Measurements from ENCODE around the gene DOCK7. TPM values are rescaled to one million over a fixed set of nuclear protein-coding genes. Genes with fewer than 3 reads are reported as not detected.
A peak's percentile ranks its signal among the peaks of the same experiment; 100 is the strongest.

The DOCK7 gene
- total and polyA plus RNA-seq, 8 donors = 33.1 to 53.8 (median 44.0) TPM

GRCh38 chr1:62435231-62436038, 252.8 kb downstream of the DOCK7 start:
- Histone ChIP-seq H3K36me3 (no peaks in the 10 kb centered on the region), H3K9me3 (no peaks in the 10 kb centered on the region), H3K27ac (peak overlapping the region; percentile 97 to 99), H3K4me3 (peak overlapping the region; percentile 92 to 99), H3K4me1 (peaks cover 19 to 33% of the 10 kb centered on the region in 2 donors), H3K27me3 (no peaks in the 10 kb centered on the region)
- intact Hi-C loops (cut with DNase I) = no loop called here
- DNase-seq (peak in 1 of 4 donors; percentile 6), ATAC-seq (peak; percentile 12)
- TF ChIP-seq CTCF (IDR thresholded peaks at IDR 0.05) = no peak

GRCh38 chr1:62434618-62435001, 253.6 kb downstream of the DOCK7 start:
- Histone ChIP-seq H3K4me3 (no peak overlapping the region), H3K27me3 (no peaks in the 10 kb centered on the region), H3K9me3 (no peaks in the 10 kb centered on the region), H3K4me1 (peaks cover 19 to 25% of the 10 kb centered on the region in 2 donors), H3K27ac (no peak overlapping the region), H3K36me3 (no peaks in the 10 kb centered on the region)
- no peak for DNase-seq
- no peak for TF ChIP-seq CTCF (IDR thresholded peaks at IDR 0.05)
- intact Hi-C loops (cut with DNase I) = no loop called here
- ATAC-seq = no peak

GRCh38 chr1:62433861-62434617, 254.1 kb downstream of the DOCK7 start:
- Histone ChIP-seq H3K4me1 (peaks cover 17 to 19% of the 10 kb centered on the region in 2 donors), H3K27me3 (no peaks in the 10 kb centered on the region), H3K36me3 (no peaks in the 10 kb centered on the region), H3K4me3 (no peak overlapping the region), H3K9me3 (no peaks in the 10 kb centered on the region), H3K27ac (no peak overlapping the region)
- intact Hi-C loops (cut with DNase I) = no loop called here
- DNase-seq (no peak), ATAC-seq (no peak)
- no peak for TF ChIP-seq CTCF (IDR thresholded peaks at IDR 0.05)

GRCh38 chr1:62429581-62429980, 258.6 kb downstream of the DOCK7 start:
- no peak overlapping the region for H3K27ac ChIP-seq
- no peaks in the 10 kb centered on the region for H3K36me3 ChIP-seq
- H3K4me1 ChIP-seq = no peaks in the 10 kb centered on the region
- no peak for ATAC-seq
- no peaks in the 10 kb centered on the region for H3K9me3 ChIP-seq
- no peaks in the 10 kb centered on the region for H3K27me3 ChIP-seq
- no peak for TF ChIP-seq CTCF (IDR thresholded peaks at IDR 0.05)
- DNase-seq = no peak
- intact Hi-C loops (cut with DNase I) = no loop called here
- H3K4me3 ChIP-seq = no peak overlapping the region

GRCh38 chr1:62428351-62428750, 259.8 kb downstream of the DOCK7 start:
- TF ChIP-seq CTCF (IDR thresholded peaks at IDR 0.05) = no peak
- Histone ChIP-seq H3K4me1 (no peaks in the 10 kb centered on the region), H3K27ac (no peak overlapping the region), H3K36me3 (no peaks in the 10 kb centered on the region), H3K9me3 (no peaks in the 10 kb centered on the region), H3K27me3 (no peaks in the 10 kb centered on the region), H3K4me3 (no peak overlapping the region)
- ATAC-seq (no peak), DNase-seq (no peak)
- intact Hi-C loops (cut with DNase I) = no loop called here

Data from left lung (tissue), 10 donors.